Raji (cell line): Measurements from ENCODE around the gene C4orf36.

Source experiments
- POLR2A ChIP-seq: IDR thresholded peaks from 2 replicates; pipeline ENCODE4 v1.6.1; 2011; ENCODE audit warnings: low read depth, low read length, control low read depth; ENCODE audit not compliant: insufficient read depth

Gene C4orf36

DNA sequence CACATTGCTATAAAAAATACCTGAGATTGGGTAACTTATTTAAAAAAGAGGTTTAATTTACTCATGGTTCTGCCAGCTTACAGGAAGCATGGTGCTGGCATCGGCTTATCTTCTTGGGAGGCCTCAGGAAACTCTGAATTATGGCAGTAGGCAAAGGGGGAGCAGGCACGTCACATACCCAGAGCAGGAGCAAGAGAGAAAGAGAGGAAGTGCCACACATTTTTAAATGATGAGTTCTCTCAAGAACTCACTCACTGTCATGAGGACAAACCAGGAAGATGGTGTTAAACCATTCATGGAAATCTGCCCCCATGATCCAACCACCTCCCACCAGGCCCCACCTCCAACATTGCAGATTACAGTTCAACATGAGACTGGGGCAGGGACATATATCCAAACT, 32.6 kb upstream of the C4orf36 start:
- TF ChIP-seq POLR2A = no peak

DNA sequence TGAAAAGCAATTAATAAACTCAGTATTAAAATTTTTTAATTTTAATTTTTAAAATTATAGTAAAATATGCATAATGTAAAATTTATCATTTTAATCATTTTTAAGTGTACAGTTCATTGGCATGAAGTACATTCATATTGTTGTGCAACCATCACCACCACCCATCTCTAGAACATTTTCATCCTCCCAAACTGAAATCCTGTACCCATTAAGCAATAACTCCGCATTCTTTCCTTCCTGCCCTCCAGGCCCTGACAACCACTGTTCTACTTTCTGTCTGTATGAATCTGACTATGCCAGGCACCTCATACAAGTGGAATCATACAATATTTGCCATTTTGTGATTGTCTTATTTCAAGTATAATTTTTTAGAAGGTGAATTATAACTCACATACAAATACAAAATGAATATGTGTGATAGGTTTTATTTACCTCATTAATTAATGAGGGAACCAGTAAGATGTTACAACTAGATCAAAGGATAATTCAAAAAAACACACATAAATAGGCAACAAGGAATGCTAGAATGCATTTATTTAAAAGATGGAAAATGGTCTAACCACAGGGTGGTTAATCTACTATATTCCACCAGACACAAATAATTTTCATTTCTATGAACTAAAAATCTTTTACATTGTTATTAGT, 29.5 kb upstream of the C4orf36 start:
- TF ChIP-seq POLR2A = no peak

DNA sequence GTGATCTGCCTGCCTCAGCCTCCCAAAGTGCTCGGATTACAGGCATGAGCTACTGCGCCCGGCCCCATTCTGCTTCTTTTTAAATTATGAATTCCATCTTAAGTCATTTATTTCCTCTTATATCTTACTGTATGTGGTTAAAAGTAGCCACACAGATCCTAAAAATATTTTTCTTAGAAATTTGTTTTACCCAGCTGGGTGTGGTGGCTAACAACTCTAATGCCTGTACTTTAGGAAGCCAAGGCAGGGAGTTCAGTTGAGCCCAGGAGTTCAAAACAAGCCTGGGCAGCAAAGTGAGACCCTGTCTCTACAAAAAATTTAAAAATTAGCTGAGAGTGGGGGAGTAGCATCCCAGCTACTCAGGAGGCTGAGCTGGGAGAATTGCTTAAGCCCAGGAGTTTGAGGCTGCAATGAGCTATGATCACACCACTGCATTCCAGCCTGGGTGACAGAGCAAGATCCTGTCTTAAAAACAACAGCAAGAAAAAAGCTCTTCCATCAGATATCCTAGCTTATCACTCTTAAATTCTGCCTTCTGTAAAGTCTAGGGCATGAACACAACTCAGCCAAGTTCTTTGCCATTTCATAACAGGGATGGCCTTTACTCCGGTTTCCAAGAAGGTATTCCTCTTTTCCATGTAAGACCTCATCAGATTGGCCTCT, 27.5 kb upstream of the C4orf36 start:
- TF ChIP-seq POLR2A = no peak

DNA sequence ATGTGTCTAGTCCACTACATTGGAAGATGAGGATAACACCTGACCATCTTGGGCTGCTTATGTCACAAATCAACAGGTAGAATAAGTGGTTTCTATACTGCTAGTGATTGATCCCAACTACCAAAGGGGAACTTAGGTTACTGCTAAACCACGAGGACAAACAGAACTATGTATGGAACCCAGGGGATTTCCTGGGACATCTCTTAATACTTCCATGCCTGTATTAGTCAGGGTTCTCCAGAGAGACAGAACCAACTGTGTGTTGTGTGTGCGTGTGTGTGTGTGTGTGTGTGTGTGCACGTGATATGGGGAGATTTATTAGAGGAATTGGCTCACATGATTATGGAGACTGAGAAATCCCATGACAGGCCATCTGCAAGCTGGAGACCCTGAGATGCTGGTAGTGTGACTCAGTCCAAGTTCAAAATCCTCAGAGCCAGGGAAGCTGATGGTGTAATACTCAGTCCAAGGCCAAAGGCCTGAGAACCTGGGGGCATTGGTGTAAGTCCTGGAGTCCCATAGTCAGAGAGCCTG, 26.4 kb upstream of the C4orf36 start:
- TF ChIP-seq POLR2A = no peak

DNA sequence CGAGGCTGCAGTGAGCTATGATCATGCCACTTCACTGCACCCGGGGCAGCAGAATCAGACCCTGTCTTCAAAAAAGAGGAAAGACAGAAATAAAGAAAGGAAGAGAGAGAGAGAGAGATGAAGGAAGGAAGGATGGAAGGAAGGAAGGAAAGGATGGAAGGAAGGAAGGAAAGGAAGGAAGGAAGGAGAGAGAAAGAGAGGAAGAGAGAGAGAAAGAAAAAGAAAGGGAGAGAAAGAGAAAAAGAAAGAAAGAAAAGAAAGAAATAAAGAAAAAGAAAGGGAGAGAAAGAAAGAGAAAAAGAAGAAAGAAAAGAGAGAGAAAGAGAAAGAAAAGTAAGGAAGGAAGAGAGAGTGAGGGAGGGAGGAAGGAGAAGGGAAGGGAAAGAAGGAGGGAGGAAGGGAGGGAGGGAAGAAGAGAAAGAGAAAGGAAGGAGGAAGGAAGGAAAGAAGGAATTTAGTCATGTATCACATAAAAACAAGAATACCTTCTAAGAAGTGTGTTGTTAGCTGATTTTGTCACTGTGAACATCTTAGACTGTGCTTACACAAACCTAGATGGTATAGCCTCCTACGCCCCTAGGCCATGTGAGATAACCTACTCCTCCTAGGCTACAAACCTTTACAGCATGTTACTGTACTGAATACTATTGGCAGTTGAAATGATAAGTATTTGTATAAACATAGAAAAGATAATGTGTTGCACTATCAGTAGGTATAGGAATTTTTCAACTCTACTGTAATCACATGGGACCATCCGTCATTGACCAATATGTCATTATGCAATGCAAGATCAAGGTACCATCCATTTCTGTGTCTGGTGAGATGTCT, 25.2 kb upstream of the C4orf36 start:
- no peak for TF ChIP-seq POLR2A

DNA sequence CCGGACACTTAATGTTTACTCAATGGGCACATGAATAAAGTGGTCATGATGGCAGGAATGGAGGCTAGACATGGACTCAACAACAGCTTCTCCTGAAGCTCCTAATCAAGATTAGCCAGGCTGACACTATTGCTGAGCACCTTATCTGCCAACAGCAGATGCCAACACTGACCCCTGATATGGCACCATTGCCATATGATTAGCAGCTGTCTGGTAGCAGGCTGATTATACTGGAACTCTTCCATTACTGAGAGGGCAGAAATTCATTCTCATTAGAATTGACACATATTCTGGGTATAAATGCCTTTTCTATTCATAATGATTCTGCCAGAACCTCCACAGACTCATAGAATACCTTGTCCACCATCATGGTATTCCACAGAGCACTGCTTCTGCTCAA, 24.2 kb upstream of the C4orf36 start:
- TF ChIP-seq POLR2A = no peak

DNA sequence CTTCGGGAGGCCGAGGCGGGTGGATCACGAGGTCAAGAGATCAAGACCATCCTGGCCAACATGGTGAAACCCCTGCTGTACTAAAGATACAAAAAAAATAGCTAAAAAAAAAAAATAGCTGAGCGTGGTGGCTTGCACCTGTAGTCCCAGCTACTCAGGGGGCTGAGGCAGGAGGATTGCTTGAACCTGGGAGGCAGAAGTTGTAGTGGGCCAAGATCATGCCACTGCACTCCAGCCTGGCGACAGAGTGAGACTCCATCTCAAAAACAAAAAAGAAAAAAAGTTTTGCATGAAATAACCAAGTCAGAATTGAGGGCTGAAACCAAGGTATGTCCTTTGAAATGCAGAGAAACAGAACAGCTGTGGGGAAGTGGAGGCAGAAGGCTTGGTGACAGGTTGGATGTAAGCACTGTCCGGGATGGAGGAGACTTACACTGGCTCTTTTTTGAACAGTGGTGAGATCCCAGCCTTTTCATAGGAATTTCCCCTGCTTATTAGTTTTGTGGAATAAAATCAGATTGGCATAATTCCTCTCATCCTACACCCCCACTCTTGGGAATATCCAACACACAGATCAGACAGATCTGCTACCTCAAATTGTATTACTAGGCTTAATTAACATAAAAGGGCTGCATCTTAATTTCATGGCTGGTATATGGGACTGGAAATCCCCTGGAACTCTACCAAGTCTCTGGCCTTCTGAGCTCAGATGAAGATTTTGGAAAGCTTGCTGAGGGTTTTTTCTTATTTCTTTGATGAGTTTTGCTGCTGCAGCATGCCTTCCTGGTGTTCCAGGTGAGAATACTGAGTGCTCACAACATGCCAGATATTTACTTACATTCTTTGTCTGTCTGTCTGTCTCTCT, 18.8 kb upstream of the C4orf36 start:
- TF ChIP-seq POLR2A = no peak

DNA sequence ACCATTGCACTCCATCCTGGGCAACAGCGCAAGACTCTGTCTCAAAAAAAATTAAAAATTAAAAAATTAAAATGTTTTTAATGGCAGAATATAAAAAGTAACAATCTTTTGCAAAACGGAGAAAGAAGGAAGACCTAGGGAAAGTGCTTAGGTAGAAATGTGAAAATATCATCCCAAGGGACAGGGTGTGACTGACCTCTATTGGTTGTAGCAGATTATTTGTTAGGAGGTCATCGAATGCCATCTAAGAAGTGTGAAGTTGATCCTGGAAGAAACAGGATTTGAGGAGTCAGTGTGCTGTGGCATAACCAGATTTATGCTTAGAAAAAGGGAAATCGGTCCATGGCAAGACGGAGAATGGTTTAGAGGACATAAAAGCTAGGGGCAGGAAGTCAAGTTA, 18.1 kb upstream of the C4orf36 start:
- no peak for TF ChIP-seq POLR2A

DNA sequence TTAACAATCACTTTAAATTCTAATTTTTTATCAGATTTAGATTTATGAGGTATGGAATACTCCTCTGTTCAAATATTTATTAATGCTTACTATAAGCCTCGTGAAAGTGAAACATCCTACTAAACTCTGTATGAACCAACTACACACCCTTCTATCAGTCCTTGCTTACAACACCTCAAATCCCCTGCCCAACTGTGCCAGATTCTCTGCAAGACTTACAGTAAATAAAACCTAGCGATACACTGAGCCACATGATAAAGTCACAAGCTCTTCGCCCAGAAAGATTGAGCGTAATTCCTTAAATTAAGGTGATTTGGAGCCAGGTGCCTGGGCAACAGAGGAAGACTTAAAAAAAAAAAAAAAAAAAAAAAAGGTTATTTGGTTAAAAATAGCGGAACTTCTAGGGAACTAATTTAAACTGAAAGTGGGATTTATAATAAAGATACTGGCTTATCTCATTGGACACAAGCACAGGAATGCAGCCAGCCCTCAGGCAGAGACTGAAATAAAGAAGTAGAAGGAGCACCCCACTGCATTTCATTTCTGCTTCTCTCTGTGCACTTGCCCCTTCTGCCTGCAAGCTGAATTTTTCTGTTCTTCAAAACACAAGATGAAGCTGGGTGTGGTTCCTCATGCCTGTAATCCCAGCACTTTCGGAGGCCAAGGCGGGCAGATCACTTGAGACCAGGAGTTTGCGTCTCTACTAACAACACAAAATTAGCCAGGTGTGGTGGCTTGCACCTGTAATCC, 17.5 kb upstream of the C4orf36 start:
- TF ChIP-seq POLR2A = no peak

DNA sequence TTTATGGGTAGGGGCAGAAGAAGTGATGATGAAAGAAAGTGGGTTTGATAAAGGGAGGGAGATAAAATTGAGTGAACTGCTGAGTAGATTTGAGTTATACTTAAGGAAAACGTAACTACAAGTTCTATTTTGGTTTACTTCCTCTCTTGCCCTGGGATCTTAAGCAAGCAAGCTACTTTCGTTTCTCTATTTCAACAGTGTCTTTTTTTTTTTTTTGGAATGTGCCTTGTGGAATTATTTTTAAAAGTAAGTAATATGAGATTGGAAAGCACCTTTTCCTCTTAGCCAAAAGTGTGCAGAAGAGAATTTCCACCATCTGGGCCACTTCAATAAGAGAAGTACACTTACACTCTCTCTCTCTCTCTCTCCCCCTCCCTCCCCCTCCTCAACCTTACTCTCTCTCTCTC, 16.0 kb upstream of the C4orf36 start:
- no peak for TF ChIP-seq POLR2A

DNA sequence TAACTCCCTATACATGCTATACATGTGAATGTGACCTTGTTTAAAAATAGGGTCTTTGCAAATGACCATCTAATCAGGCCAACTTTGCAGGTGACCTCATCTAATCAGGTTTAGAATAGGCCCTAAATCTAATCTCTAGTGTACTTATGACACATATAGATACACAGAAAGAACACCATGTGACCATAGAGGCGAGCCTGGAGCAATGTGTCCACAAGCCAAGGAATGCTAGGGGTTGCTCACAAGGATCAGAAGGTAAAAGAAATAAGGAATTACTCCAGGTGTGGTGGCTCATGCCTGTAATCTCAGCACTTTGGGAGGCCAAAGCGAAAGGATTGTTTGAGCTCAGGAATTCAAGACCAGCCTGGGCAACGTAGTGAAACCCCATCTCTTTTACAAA, 9.6 kb upstream of the C4orf36 start:
- TF ChIP-seq POLR2A = no peak

DNA sequence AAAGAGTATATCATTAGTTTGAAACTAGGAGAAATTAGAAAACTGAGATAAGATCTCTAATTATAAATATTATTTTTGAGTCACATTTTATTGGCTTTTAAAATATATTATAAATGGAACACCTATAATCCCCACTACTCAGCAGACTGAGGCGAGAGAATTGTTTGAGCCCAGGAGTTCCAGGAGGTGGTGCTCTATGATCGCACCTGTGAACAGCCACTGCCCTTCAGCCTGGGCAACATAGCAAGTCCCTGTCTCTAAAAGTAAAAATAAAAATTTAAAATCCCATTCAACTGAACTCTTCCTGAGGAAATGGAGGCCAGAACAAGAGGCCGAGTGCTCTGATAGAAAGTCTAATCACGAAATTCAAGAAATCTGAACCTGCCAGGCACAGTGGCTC, 6.3 kb upstream of the C4orf36 start:
- TF ChIP-seq POLR2A = no peak

DNA sequence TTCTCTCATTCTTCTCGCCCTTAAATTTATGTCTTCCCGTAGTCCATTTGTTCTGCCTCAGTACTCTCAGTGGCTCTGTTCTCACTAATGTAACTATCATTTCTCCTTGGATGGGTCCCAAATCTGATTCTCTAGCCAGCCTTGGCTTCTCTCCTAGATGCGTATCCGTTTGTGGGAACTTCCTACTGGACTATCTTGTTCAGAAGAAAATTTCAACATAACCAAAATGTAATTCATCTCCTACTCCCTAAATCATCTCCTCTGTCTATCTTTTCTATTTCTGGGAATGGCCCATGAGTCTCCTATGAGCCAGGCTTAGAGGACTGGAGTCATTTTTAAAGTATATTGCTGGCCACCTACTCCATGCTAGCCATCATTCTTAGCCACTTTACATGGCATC, 4.4 kb upstream of the C4orf36 start:
- TF ChIP-seq POLR2A = no peak

DNA sequence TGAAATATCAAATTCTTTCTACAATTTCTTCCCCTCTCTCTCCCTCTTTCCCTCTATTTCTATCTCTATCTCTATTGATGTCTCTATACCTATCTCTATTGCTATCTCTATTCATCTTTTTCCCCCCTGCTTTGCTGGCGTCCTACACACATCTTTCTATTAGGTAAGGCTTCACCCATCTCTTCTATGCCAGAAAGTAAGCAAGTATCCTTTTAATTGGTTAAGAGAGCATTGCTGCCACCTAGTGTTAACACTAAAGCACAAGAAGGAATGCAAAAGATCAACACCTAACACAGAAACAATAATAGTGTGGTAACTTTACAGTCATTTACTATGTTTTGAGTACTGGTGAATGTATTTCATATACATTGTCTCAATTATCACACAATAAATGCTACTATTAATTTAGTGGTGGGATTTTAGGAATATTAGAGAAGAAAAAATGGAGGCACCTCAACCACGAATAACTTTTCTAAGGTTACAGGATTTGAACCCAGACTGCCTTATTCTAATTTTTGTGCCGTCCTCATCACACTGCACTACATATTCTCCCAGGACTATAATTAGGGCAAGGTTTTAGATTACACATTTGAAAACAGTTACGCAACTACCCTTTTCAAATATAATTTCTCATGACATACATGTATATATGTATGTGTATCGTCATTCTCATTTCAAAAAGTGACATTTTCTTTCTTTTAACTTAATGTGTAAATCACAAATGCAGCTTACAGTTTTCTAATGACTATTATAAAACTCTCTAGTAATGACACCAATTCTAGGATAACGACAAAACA, 3.7 kb upstream of the C4orf36 start:
- TF ChIP-seq POLR2A = no peak

DNA sequence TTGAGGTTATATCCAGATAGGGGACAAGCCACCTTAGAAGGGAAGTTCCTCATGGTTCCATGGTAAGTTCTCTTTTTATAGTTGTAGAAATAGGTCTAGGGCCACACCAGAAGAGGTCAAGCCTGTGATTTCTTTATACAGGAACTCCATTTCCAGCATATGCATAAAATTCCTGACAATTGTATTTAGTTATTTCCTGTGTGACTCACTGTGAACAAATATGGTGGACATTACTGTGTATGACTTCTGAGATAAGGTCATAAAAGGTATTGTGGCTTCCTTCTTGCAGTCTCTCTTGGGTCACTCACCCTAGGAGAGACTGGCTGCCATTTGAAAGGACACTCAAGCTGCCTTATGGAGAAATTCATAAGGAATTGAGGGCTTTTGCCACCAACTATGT, 2.2 kb upstream of the C4orf36 start:
- no peak for TF ChIP-seq POLR2A
